NCI-H774 (cell line): ENCODE results near the gene ZNF205.
"Not testable (repeated sequence)": the region's sequence is repeated elsewhere in the genome, so short reads cannot be mapped to it uniquely, and the experiment has no call there.

ENCODE experiments used
- DNase-seq: peaks from one replicate; lab custom pipeline; 2025; lab: John Stamatoyannopoulos, UW

Gene ZNF205

GRCh38 chr16:3148256-3149192 lies 36.1 kb downstream of the ZNF205 start:
- DNase-seq = no peak

- DNase-seq = no peak
These were observed 36.8 kb downstream of the ZNF205 start for GRCh38 chr16:3149193-3149530.

GRCh38 chr16:3149630-3150345 lies 37.4 kb downstream of the ZNF205 start:
- DNase-seq = no peak

GRCh38 chr16:3150346-3151218 lies 38.2 kb downstream of the ZNF205 start:
- DNase-seq = peak; percentile 93

- DNase-seq = no peak
These were observed 39.6 kb downstream of the ZNF205 start for GRCh38 chr16:3152027-3152276.

GRCh38 chr16:3152277-3152990 lies 40.0 kb downstream of the ZNF205 start:
- peak; percentile 86 for DNase-seq

- DNase-seq = no peak
These were observed 40.6 kb downstream of the ZNF205 start for GRCh38 chr16:3152991-3153368.

GRCh38 chr16:3155181-3155580 lies 42.8 kb downstream of the ZNF205 start:
- no peak for DNase-seq

- no peak for DNase-seq
These were observed 43.6 kb downstream of the ZNF205 start for GRCh38 chr16:3155972-3156371.

GRCh38 chr16:3157229-3158025 lies 45.0 kb downstream of the ZNF205 start:
- DNase-seq = peak; percentile 68

GRCh38 chr16:3158026-3158509 lies 45.7 kb downstream of the ZNF205 start:
- DNase-seq = no peak

- peak; percentile 77 for DNase-seq
These were observed 46.3 kb downstream of the ZNF205 start for GRCh38 chr16:3158510-3159314.

GRCh38 chr16:3161235-3162018 lies 49.0 kb downstream of the ZNF205 start:
- DNase-seq = no peak

- no peak for DNase-seq
These were observed 52.0 kb downstream of the ZNF205 start for GRCh38 chr16:3164121-3164991.

GRCh38 chr16:3165111-3165822 lies 52.9 kb downstream of the ZNF205 start:
- no peak for DNase-seq

- no peak for DNase-seq
These were observed 54.1 kb downstream of the ZNF205 start for GRCh38 chr16:3166505-3166886.

GRCh38 chr16:3168729-3169128 lies 56.3 kb downstream of the ZNF205 start:
- not testable (repeated sequence) for DNase-seq
